ENCODE results near the gene PAFAH1B1.
A peak's percentile ranks its signal among the peaks of the same experiment; 100 is the strongest.

The PAFAH1B1 gene

DNA sequence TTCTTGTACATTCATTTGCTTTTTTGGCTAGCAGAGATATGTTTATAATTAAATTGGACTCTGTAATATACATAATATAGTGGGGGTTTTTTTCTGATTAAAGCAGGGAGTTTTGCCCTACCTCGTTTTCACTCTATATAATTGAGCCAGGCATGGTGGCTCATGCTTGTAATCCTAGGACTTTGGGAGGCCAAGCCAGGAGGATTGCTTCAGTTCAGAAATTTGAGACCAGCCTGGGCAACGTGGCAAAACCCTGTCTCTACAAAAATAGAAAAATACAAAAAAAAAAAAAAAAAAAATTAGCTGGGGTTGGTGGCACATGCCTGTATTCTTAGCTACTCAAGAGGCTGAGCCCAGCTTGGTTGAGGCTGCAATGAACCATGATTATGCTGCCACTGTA lies 42.2 kb downstream of the PAFAH1B1 start:
- no peak overlapping the region for H4K12ac ChIP-seq (ENCODE audit: low read depth, low read length)
- no peak overlapping the region for H2AFZ ChIP-seq (ENCODE audit: insufficient read depth, low read length, poor library complexity)
- no peak overlapping the region for H4K8ac ChIP-seq (ENCODE audit: low read depth, low read length)
- no peak overlapping the region for H3K18ac ChIP-seq (ENCODE audit: low read length)
- H3K9ac ChIP-seq (ENCODE audit: low read length): no peak overlapping the region
- H4K91ac ChIP-seq (ENCODE audit: low read depth, low read length): no peak overlapping the region
- H3K4me3 ChIP-seq (ENCODE audit: low read depth, low read length): no peak overlapping the region
- H3K36me3 ChIP-seq (ENCODE audit: control insufficient read depth in 1 of 2, insufficient read depth in 2 of 2, low read length in 2 of 2): peaks cover 13 to 14% of the 10 kb centered on the region in 2 experiments
- no peaks in the 10 kb centered on the region for H3K79me1 ChIP-seq (ENCODE audit: low read length)
- DNase-seq: peak; percentile 46 to 71
- peaks cover 6 to 11% of the 10 kb centered on the region in 2 experiments for H3K4me1 ChIP-seq (ENCODE audit: control insufficient read depth in 1 of 2, insufficient read depth in 2 of 2, low read length in 2 of 2)
- H3K27me3 ChIP-seq (ENCODE audit: insufficient read depth, low read length): no peaks in the 10 kb centered on the region
- WGBS (ENCODE audit: extremely low coverage, insufficient coverage, insufficient read length): no CpG with 5 or more reads among the region's 2 CpGs
- no peak overlapping the region for H2BK120ac ChIP-seq (ENCODE audit: insufficient read depth, low read length, poor library complexity)
- no peak overlapping the region for H3K14ac ChIP-seq (ENCODE audit: low read length)
- H3K23ac ChIP-seq (ENCODE audit: low read length): no peak overlapping the region
- no peak overlapping the region for H2BK12ac ChIP-seq (ENCODE audit: low read length)
- no peak overlapping the region for H3K4me2 ChIP-seq (ENCODE audit: low read length)
- H2AK5ac ChIP-seq (ENCODE audit: low read length): no peak overlapping the region
- no peak overlapping the region for H2BK5ac ChIP-seq (ENCODE audit: low read depth, low read length, poor library complexity)
- H3K9me3 ChIP-seq (ENCODE audit: insufficient read depth, low read depth, low read length): no peaks in the 10 kb centered on the region
- H3K4ac ChIP-seq (ENCODE audit: low read depth, low read length): peak overlapping the region; percentile 83
- no peak overlapping the region for H3K27ac ChIP-seq (ENCODE audit: low read depth, low read length)
- peaks cover 11% of the 10 kb centered on the region for H3K79me2 ChIP-seq (ENCODE audit: control insufficient read depth, insufficient read depth, low read length, poor library complexity)

DNA sequence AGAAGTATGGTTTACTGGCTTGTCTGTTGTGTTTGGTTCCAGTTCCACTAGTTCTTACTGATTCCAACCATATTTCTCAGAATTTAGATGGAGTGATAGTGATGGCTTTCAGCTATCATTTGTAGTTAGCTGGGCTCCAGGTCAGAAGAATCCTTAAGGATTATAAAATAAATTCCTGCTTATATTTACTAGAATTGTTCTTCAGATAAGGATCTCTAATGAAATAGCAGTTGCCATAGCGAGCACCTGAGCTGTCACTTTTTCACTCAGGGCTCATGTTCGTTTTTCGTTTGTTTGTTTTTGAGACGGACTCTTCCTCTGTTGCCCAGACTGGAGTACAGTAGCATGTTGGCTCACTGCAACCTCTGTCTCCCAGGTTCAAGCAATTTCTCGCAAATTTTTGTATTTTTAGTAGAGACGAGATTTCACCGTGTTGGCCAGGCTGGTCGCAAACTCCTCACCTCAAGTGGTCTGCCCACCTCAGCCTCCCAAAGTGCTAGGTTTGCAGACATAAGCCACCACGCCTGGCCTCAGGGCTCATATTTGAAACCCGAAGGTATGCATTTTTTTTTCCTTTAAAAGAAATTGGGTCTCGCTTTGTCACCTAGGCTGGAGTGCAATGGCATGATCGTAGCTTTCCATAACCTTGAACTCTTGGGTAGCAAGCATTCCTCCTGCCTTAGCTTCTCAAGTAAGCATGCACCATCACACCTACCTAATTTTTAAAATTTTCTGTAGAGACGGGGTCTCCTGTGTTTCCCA lies 42.9 kb downstream of the PAFAH1B1 start:
- Histone ChIP-seq H2BK120ac (ENCODE audit: insufficient read depth, low read length, poor library complexity) (no peak overlapping the region), H2AK5ac (ENCODE audit: low read length) (no peak overlapping the region), H3K27ac (ENCODE audit: low read depth, low read length) (no peak overlapping the region), H4K91ac (ENCODE audit: low read depth, low read length) (no peak overlapping the region), H3K79me1 (ENCODE audit: low read length) (no peaks in the 10 kb centered on the region), H3K79me2 (ENCODE audit: control insufficient read depth, insufficient read depth, low read length, poor library complexity) (peaks cover 9% of the 10 kb centered on the region), H3K4me2 (ENCODE audit: low read length) (no peak overlapping the region), H3K9ac (ENCODE audit: low read length) (no peak overlapping the region), H3K36me3 (ENCODE audit: control insufficient read depth in 1 of 2, insufficient read depth in 2 of 2, low read length in 2 of 2) (peaks cover 13 to 14% of the 10 kb centered on the region in 2 experiments), H2BK12ac (ENCODE audit: low read length) (peak overlapping the region; percentile 31), H3K14ac (ENCODE audit: low read length) (no peak overlapping the region), H4K12ac (ENCODE audit: low read depth, low read length) (no peak overlapping the region), H3K4ac (ENCODE audit: low read depth, low read length) (peak overlapping the region; percentile 89), H2BK5ac (ENCODE audit: low read depth, low read length, poor library complexity) (no peak overlapping the region), H2AFZ (ENCODE audit: insufficient read depth, low read length, poor library complexity) (no peak overlapping the region), H3K4me1 (ENCODE audit: control insufficient read depth in 1 of 2, insufficient read depth in 2 of 2, low read length in 2 of 2) (peaks cover 6 to 11% of the 10 kb centered on the region in 2 experiments), H3K9me3 (ENCODE audit: insufficient read depth, low read depth, low read length) (no peaks in the 10 kb centered on the region), H3K18ac (ENCODE audit: low read length) (no peak overlapping the region), H3K4me3 (ENCODE audit: low read depth, low read length) (no peak overlapping the region), H3K23ac (ENCODE audit: low read length) (no peak overlapping the region), H4K8ac (ENCODE audit: low read depth, low read length) (no peak overlapping the region), H3K27me3 (ENCODE audit: insufficient read depth, low read length) (no peaks in the 10 kb centered on the region)
- peak; percentile 69 to 95 for DNase-seq
- no CpG with 5 or more reads among the region's 13 CpGs for WGBS (ENCODE audit: extremely low coverage, insufficient coverage, insufficient read length)

DNA sequence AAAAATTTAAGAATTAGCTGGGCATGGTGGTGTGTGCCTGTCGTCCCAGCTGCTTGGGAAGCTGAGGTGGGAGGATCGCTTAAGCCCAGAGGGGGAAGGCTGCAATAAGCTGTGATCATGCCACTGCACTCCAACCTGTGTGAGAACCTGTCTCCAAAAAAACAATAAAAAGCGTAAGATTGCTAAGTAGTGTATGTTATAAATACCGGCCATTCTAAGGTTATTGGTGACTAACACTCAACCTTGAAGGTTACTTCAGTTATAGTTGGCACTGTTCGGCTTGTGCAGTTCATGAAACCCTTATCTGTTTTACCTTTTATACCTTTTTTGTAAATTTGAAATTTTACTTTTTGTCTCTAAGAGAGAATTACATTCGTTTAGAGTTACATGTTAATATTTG lies 44.0 kb downstream of the PAFAH1B1 start:
- Histone ChIP-seq H3K36me3 (ENCODE audit: control insufficient read depth in 1 of 2, insufficient read depth in 2 of 2, low read length in 2 of 2) (peaks cover 14 to 16% of the 10 kb centered on the region in 2 experiments), H4K91ac (ENCODE audit: low read depth, low read length) (no peak overlapping the region), H2BK12ac (ENCODE audit: low read length) (no peak overlapping the region), H4K8ac (ENCODE audit: low read depth, low read length) (no peak overlapping the region), H3K79me2 (ENCODE audit: control insufficient read depth, insufficient read depth, low read length, poor library complexity) (peaks cover 5% of the 10 kb centered on the region), H2AK5ac (ENCODE audit: low read length) (no peak overlapping the region), H3K4me1 (ENCODE audit: control insufficient read depth in 1 of 2, insufficient read depth in 2 of 2, low read length in 2 of 2) (peaks cover 6 to 11% of the 10 kb centered on the region in 2 experiments), H3K27me3 (ENCODE audit: insufficient read depth, low read length) (no peaks in the 10 kb centered on the region), H2BK5ac (ENCODE audit: low read depth, low read length, poor library complexity) (no peak overlapping the region), H3K27ac (ENCODE audit: low read depth, low read length) (no peak overlapping the region), H3K9ac (ENCODE audit: low read length) (no peak overlapping the region), H3K4ac (ENCODE audit: low read depth, low read length) (peak overlapping the region; percentile 52), H3K79me1 (ENCODE audit: low read length) (no peaks in the 10 kb centered on the region), H4K12ac (ENCODE audit: low read depth, low read length) (no peak overlapping the region), H2BK120ac (ENCODE audit: insufficient read depth, low read length, poor library complexity) (no peak overlapping the region), H3K4me2 (ENCODE audit: low read length) (no peak overlapping the region), H3K18ac (ENCODE audit: low read length) (no peak overlapping the region), H3K4me3 (ENCODE audit: low read depth, low read length) (no peak overlapping the region), H3K9me3 (ENCODE audit: insufficient read depth, low read depth, low read length) (no peaks in the 10 kb centered on the region), H2AFZ (ENCODE audit: insufficient read depth, low read length, poor library complexity) (no peak overlapping the region), H3K23ac (ENCODE audit: low read length) (no peak overlapping the region), H3K14ac (ENCODE audit: low read length) (no peak overlapping the region)
- peak in 1 of 2 donors; percentile 55 for DNase-seq
- no CpG with 5 or more reads among the region's 6 CpGs for WGBS (ENCODE audit: extremely low coverage, insufficient coverage, insufficient read length)

- no peak overlapping the region for H3K23ac ChIP-seq (ENCODE audit: low read length)
- no peaks in the 10 kb centered on the region for H3K79me1 ChIP-seq (ENCODE audit: low read length)
- no peak overlapping the region for H2BK5ac ChIP-seq (ENCODE audit: low read depth, low read length, poor library complexity)
- no peak overlapping the region for H4K8ac ChIP-seq (ENCODE audit: low read depth, low read length)
- H2AK5ac ChIP-seq (ENCODE audit: low read length): no peak overlapping the region
- no peak overlapping the region for H3K18ac ChIP-seq (ENCODE audit: low read length)
- no peak overlapping the region for H4K12ac ChIP-seq (ENCODE audit: low read depth, low read length)
- no peaks in the 10 kb centered on the region for H3K79me2 ChIP-seq (ENCODE audit: control insufficient read depth, insufficient read depth, low read length, poor library complexity)
- H3K36me3 ChIP-seq (ENCODE audit: control insufficient read depth in 1 of 2, insufficient read depth in 2 of 2, low read length in 2 of 2): peaks cover 24 to 30% of the 10 kb centered on the region in 2 experiments
- no peak overlapping the region for H3K4me2 ChIP-seq (ENCODE audit: low read length)
- no peaks in the 10 kb centered on the region for H3K4me1 ChIP-seq (ENCODE audit: control insufficient read depth in 1 of 2, insufficient read depth in 2 of 2, low read length in 2 of 2)
- H2AFZ ChIP-seq (ENCODE audit: insufficient read depth, low read length, poor library complexity): no peak overlapping the region
- H3K9me3 ChIP-seq (ENCODE audit: insufficient read depth, low read depth, low read length): no peaks in the 10 kb centered on the region
- H3K9ac ChIP-seq (ENCODE audit: low read length): no peak overlapping the region
- H3K27me3 ChIP-seq (ENCODE audit: insufficient read depth, low read length): no peaks in the 10 kb centered on the region
- H3K4ac ChIP-seq (ENCODE audit: low read depth, low read length): no peak overlapping the region
- H3K27ac ChIP-seq (ENCODE audit: low read depth, low read length): no peak overlapping the region
- H3K14ac ChIP-seq (ENCODE audit: low read length): no peak overlapping the region
- no CpG with 5 or more reads among the region's 6 CpGs for WGBS (ENCODE audit: extremely low coverage, insufficient coverage, insufficient read length)
- H4K91ac ChIP-seq (ENCODE audit: low read depth, low read length): no peak overlapping the region
- H2BK12ac ChIP-seq (ENCODE audit: low read length): no peak overlapping the region
- no peak for DNase-seq
- H2BK120ac ChIP-seq (ENCODE audit: insufficient read depth, low read length, poor library complexity): no peak overlapping the region
- H3K4me3 ChIP-seq (ENCODE audit: low read depth, low read length): no peak overlapping the region
Observed at GRCh38 chr17:2644971-2645370, 51.5 kb downstream of the PAFAH1B1 start.

Data from trophoblast cell (in vitro differentiated cells and primary cell).